ENCODE results near the gene DLX5.

The DLX5 gene

GRCh38 chr7:97018791-97019531 lies 5.7 kb downstream of the DLX5 start:
- DNase-seq: no peak

DNA sequence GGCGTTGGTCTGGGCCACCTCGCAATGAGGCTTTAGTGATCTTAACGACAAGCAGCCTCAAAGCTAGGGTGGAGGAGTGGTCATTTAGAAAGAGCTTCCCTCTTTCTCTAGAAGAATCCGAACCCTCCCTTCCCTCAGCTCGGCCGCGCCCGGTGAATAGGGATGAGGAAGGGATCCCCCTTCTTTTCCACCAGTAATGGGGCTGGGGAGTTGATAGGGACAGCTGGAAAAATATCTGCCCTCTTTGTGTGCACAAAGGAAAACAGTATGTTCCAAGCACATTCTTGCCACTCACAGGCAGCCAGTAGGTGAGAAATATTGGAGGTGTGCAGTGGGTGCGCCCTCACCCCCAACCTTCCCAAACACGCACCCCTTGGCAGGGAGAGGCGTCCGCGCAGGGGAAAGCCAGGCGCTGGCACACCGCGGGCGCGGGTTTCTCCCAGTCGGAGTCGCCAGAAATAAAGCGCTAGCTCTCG lies 6.5 kb downstream of the DLX5 start:
- no peak for DNase-seq

DNA sequence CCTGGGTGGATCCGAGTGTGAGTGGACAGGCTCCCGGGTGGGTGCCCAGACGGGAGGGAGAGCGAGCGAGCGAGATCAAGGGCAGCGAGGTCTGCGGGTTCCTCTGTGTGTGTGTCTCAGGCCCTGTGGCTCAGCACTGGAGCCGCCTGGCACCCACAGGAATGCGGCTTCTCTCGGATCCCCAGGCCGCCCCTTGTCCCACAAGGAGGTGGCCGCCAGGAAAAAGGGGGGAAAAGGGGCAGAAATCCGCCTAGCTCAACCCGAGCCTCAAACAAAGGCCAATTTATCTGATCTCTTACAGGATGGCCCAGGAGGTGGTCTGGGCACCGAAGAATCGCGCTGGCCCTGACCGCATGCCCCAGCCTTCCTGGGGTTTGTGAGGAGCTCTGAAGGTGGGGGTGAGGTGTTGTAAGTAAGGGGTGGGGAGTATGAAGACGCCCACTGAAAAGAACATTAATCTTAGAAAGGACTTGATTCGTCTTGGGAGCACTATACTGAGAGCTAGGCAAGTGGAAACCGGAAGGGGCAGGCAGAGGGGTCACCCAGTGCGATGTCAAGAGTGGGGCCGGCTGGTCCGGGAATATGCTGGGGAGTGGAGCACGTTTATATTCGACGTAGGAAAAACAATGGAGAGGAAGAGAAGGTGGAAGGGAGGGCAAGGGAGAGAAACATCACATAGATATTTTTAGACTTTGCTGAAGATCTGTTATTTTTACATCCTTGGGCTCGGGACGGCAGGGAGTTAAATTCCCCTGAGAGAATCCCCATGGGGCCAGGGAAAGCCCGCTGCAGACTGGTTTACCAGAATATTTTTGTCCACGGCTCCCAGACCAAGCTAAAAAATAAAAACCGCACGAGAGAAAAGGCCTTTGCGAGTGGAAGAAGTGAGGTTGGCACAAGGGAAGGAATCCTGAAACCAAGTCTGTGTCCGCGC lies 7.2 kb downstream of the DLX5 start:
- DNase-seq: no peak

DNA sequence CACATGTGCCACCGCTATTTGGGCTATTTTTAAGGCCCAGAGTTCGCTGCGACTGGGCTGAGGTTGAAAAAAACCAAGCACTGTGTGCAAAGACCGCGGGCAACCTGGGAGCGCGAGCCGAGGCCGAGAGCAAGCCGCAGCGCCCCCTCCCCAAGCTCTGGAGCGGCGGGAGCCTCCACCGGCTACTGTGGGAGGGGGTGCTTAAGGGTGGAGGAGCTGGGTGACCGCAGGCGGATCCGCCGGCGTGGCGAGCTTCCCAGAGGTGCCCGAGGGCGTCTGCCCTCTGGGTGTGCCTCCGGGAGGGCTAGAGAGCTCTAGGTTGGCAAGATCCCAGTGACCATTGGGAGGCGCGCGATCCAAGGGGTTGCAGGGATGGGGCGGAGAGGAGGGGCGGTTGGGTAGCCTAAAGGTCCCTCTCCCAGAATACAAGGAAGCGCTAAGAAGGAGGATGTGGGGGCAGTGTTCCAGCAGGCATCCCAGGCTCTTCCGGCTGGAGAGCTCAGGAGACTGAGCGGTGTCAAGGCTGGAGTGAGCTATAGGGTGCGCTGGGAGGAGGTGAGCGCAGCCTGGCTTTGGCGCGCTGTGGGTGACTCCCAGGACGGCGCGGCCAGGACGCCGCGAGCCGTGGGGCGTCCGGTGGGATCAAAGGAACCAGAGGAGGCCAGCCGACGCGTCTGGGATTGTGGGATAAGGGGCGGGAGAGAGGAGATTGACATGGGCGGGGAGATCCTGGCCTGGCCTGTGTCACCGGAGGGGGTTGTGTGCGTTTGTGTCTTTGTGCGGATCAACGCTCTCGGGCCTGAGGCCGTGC lies 8.0 kb downstream of the DLX5 start:
- DNase-seq: no peak

DNA sequence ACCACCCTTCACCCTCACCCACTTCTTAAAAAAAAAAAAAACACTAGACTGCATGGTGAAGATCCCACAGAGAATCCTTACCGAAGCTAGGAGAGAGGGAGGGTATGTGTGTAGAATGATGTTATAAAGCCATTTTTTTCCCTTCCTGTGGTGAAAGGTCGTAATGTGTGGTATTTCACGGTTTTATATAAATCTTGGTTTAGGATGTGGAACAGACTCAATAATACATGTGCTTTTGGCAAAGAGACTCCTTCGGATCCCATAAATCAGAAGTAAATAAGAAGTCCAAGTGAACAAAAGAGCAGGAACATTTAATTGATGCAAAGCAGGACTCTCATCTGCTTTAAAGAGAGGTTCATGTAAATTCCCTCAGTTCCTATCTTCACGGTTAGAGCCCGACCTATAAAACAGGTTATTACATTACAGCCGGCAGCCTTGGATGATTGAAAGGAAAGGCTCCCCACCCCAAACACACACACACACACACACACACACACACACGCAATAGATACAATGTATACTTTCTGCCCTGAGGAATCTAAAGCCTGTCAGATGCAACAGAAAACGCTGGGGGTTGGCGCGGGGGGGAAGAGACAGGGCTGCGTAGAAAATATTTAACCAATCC lies 8.8 kb downstream of the DLX5 start:
- DNase-seq: no peak

GRCh38 chr7:97015279-97015678 lies 9.4 kb downstream of the DLX5 start:
- DNase-seq: no peak

DNA sequence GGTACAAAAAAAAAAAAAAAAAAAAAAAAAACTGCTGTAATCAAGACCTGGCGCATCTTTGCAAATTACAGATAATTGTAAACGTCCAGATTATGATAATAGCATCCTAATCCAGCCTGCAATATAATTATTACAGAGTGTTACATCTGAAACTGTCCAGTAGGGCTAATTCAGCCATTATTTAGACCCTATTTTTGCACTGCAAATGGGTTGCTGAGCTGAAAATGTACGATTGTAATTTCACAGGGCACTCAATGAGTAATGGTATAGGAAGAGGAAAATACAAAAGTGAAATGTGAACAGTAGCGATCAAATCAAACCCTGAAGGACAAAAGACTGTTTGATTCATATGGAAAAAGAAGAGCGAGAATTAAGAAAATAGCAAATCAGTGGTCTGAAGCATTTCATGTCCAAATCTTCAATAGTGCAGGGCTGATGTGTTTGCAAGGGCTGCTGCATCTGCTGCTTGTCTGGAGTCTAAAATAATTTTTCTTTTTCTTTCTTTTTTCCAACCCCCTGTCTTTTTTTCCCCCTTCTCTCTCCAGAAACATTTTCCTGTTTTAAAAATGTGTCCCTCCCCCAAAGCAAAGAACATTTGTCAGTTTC lies 10.4 kb downstream of the DLX5 start:
- DNase-seq: no peak

- DNase-seq: no peak
These were observed 10.8 kb downstream of the DLX5 start for GRCh38 chr7:97013845-97014134.

GRCh38 chr7:97013134-97013844 lies 11.3 kb downstream of the DLX5 start:
- DNase-seq: no peak

GRCh38 chr7:97012365-97013133 lies 12.1 kb downstream of the DLX5 start:
- DNase-seq: no peak

DNA sequence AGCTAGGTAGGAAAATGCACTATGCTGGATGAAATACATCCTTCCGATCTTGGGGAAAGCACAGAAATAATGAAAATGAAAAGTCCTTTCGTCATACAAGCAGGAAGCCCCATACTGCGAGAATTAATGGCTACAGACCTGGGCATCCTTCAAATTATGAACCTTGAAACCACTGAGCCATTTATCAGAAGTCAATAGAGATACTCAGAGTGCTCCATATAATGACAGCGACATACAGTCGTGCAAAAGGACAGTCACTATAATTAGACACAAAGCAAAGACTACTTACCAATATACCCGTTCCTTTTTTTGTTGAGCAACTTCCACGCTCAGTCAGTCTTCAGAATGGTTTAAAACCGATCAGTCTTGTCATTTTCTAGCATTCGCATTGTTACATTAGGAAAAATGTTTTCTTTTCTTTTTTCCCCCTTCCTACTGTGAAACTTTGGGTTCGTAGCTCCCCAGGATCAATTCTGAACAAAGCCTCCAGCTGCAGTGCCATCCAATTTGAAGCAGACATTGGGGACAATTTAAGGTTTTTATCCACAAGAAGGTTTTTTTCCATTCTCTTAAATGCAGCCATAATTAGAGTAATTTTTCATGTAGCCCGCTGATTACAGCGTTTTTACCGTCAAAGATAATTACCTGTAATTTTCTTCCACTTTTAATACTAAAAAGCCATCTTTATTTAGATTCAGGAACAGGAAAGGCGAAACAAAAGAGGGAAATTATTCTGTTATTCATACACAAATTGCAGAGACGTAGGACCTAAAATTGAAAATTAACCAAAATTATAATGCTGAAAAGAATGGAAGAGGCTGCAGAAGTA lies 12.9 kb downstream of the DLX5 start:
- DNase-seq: no peak

- no peak for DNase-seq
These were observed 13.5 kb downstream of the DLX5 start for GRCh38 chr7:97011104-97011503.

GRCh38 chr7:97009753-97010732 lies 14.6 kb downstream of the DLX5 start:
- DNase-seq: no peak

GRCh38 chr7:97008275-97008917 lies 16.2 kb downstream of the DLX5 start:
- no peak for DNase-seq

DNA sequence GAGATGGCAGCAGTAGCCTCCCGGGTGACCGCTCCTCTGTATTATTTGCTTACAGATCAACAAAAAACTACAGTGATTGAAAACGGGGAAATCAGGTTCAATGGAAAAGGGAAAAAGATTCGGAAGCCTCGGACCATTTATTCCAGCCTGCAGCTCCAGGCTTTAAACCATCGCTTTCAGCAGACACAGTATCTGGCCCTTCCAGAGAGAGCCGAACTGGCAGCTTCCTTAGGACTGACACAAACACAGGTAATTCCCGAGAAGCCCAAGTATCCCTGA lies 17.1 kb downstream of the DLX5 start:
- DNase-seq: no peak

GRCh38 chr7:97006816-97007582 lies 17.6 kb downstream of the DLX5 start:
- DNase-seq: no peak
